Right lobe of liver (tissue), 4 donors: ENCODE data around the gene IQSEC1.

Experiments used
- CTCF ChIP-seq, 4 donors: fragments of 200-600 bp in 3 of 4; fragments of 450-650 bp in 1 of 4; IDR thresholded peaks; one replicate each; pipeline versions ENCODE4 v1.5.1 to v1.8.0; 2016 to 2022; ENCODE audit warnings: antibody characterized with exemption in 4 of 4, mild to moderate bottlenecking in 2 of 4
- POLR2A ChIP-seq: fragments of 450-650 bp; IDR thresholded peaks from one replicate; pipeline ENCODE4 v1.6.1; 2017; ENCODE audit warnings: antibody characterized with exemption, mild to moderate bottlenecking
- donor health status: DM: no; HTN: no; CAD: no.
- donor health status: DM: no; HTN: no; CAD: no.
- donor health status: DM: no; HTN: yes; CAD: no.

GRCh38 chr3:12916159-12916558 is 157.1 kb downstream of the IQSEC1 start:
- TF ChIP-seq CTCF (IDR thresholded peaks at IDR 0.05), result no peak
- TF ChIP-seq POLR2A, result no peak
